Dendritic cell treated with granulocyte-macrophage colony-stimulating factor and Interleukin-4, amounts not matched to agents 40 ng/mL and 50 ng/mL, for 4 days (primary cell): Measurements from ENCODE around the gene VPREB3.
"Not testable (repeated sequence)": the region's sequence is repeated elsewhere in the genome, so short reads cannot be mapped to it uniquely, and the experiment has no call there.

Source experiments
- H3K27ac Mint-ChIP-seq: one replicate; pipeline ENCODE4 v1.8.0; 2022; ENCODE audit warnings: mild to moderate bottlenecking, mixed read lengths
- H3K27me3 Mint-ChIP-seq: one replicate; pipeline ENCODE4 v1.8.0; 2022; ENCODE audit warnings: mild to moderate bottlenecking, mixed read lengths
- H3K36me3 Mint-ChIP-seq: one replicate; pipeline ENCODE4 v1.8.0; 2022; ENCODE audit warnings: low read depth, mixed read lengths
- H3K4me1 Mint-ChIP-seq: one replicate; pipeline ENCODE4 v1.8.0; 2022; ENCODE audit warnings: low read depth, mixed read lengths
- H3K4me3 Mint-ChIP-seq: one replicate; pipeline ENCODE4 v1.8.0; 2022; ENCODE audit warnings: mild to moderate bottlenecking, moderate library complexity, mixed read lengths
- H3K9me3 Mint-ChIP-seq: one replicate; pipeline ENCODE4 v1.8.0; 2022; ENCODE audit warnings: mixed read lengths
- intact Hi-C: fragments of 100-400 bp; cut with micrococcal nuclease; formaldehyde crosslinking; loops from one replicate; pipeline ENCODE4 v1.15.0; 2022

VPREB3 gene

DNA sequence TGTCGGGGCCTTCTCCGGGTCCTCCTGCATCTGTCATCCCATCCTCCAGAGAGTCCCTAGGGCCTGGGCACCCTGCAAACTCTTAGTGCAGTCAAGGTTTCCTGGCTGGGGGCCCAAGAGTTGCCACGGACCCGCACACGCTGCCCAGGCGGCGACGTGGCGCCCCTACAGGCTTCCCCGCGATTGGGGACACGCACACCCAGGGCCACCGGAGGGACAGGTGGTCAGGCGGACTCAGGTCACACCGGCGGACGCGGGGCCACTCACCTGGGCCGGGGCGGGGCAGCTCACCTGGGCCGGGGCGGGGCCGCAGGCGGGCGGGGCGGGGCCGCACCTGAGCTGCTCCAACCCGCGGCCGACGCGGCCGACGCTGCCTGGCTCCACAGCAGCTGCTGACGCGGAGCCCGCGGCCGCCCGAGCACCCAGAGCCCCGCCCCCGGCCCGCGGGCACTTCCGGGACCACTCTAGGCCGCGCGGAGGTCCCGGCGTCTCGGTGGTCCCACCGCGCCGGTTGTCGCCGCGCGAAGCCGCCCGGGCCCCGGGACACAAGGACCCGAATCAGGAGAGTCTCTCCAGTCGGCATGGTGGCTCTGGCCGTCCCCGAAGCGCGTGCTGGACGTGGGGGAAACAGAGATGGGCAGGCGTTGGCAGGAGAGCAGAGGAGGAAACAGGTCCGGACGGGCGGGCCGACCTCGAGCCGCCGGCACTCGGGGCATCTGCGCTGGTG, 3.3 kb downstream of the VPREB3 start, which contains the start of gene ZNF70:
TSS of gene ZNF70 (minus strand) at position 399 of the 727 bp plus-strand sequence. CDS start 5,972 bp downstream, outside the sequence.
- Mint-ChIP-seq H3K4me1 (peaks cover 56% of the 10 kb centered on the region), H3K9me3 (no peaks in the 10 kb centered on the region), H3K36me3 (peaks cover 10% of the 10 kb centered on the region), H3K4me3 (peak within 1 kb of the TSS; percentile 86), H3K27ac (peak within 1 kb of the TSS; percentile 92), H3K27me3 (no peaks in the 10 kb centered on the region)
- intact Hi-C loops, result no loop called here

- H3K27me3 Mint-ChIP-seq, result no peaks in the 10 kb centered on the region
- intact Hi-C loops, result no loop called here
- peak overlapping the region; percentile 92 for H3K27ac Mint-ChIP-seq
- H3K4me1 Mint-ChIP-seq, result peaks cover 61% of the 10 kb centered on the region
- H3K9me3 Mint-ChIP-seq, result no peaks in the 10 kb centered on the region
- peaks cover 10% of the 10 kb centered on the region for H3K36me3 Mint-ChIP-seq
- H3K4me3 Mint-ChIP-seq, result peak overlapping the region; percentile 80
Observed at GRCh38 chr22:23750367-23750713, 3.9 kb downstream of the VPREB3 start.

DNA sequence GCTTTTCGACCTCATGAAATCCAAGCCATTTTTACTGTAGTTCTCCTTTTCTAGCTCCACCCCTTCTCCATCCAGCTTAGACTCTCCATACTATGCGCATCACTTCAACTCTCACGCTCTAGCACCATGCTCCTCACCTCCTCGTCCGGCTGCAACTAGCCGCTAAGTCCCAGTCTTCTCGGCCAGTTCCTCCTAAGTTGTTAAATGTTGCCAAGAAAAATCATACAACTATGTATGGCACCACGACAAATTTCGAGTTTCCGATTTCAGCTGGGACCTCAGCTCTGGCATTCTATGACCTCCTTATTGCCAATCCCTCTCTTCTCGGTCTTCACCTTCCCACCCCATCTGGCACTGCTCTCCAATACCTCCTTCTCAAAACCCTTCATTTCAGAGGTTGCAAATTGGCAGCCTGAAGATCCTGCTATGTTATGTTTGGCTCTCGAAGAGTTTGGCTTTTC, 4.4 kb downstream of the VPREB3 start:
- Mint-ChIP-seq H3K4me1 (peaks cover 62% of the 10 kb centered on the region), H3K27ac (no peak overlapping the region), H3K4me3 (peak overlapping the region; percentile 80), H3K36me3 (peaks cover 13% of the 10 kb centered on the region), H3K9me3 (no peaks in the 10 kb centered on the region), H3K27me3 (no peaks in the 10 kb centered on the region)
- intact Hi-C loops, result no loop called here

- Mint-ChIP-seq H3K27ac (peak overlapping the region; percentile 68), H3K27me3 (no peaks in the 10 kb centered on the region)
Observed at GRCh38 chr22:23745791-23746190, 8.4 kb downstream of the VPREB3 start.

DNA sequence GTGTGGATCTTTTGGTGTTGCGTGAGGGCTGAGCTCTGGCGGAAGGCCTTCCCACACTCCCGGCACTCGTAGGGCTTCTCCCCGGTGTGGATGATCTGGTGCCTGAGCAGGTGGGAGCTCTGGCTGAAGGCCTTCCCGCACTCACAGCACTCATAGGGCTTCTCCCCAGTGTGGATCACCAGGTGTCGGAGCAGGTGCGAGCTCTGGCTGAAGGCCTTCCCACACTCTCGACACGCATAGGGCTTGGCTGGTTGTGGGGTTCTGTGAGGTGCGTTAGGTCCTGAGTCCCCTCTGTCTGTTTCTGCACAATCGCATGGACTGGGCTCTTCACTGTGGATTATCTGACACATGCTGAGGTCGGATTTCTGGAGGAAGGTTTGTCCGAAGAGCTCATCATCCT, 9.7 kb downstream of the VPREB3 start:
- peaks cover 21% of the 10 kb centered on the region for H3K4me1 Mint-ChIP-seq
- H3K27ac Mint-ChIP-seq, result no peak overlapping the region
- peaks cover 35% of the 10 kb centered on the region for H3K36me3 Mint-ChIP-seq
- H3K27me3 Mint-ChIP-seq, result no peaks in the 10 kb centered on the region
- no peak overlapping the region for H3K4me3 Mint-ChIP-seq
- intact Hi-C loops, result no loop called here
- no peaks in the 10 kb centered on the region for H3K9me3 Mint-ChIP-seq

More at GRCh38 chr22:23745791-23746190, 8.4 kb downstream of the VPREB3 start:
- H3K9me3 Mint-ChIP-seq, result no peaks in the 10 kb centered on the region
- no peak overlapping the region for H3K4me3 Mint-ChIP-seq
- intact Hi-C loops, result no loop called here
- peaks cover 34% of the 10 kb centered on the region for H3K4me1 Mint-ChIP-seq
- peaks cover 39% of the 10 kb centered on the region for H3K36me3 Mint-ChIP-seq

DNA sequence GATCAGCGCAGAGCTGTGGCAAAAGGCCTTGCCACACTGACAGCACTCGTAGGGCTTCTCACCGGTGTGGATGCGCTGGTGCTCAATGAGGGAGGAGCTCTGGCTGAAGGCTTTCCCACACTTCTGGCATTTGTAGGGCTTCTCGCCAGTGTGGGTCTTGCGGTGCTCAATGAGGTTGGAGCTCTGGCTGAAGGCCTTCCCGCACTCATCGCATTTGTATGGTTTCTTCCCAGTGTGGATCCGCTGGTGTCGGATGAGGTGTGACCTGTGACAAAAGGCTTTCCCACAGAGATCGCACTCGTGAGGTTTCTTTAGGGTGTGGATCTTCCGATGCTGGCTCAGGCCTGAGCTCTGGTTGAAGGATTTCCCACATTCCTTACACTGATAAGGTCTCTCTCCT, 10.2 kb downstream of the VPREB3 start:
- Mint-ChIP-seq H3K4me1 (peaks cover 20% of the 10 kb centered on the region), H3K27me3 (no peaks in the 10 kb centered on the region), H3K36me3 (peaks cover 35% of the 10 kb centered on the region), H3K9me3 (no peaks in the 10 kb centered on the region), H3K4me3 (no peak overlapping the region), H3K27ac (no peak overlapping the region)
- intact Hi-C loops, result no loop called here

- intact Hi-C loops, result no loop called here
- Mint-ChIP-seq H3K27me3 (no peaks in the 10 kb centered on the region), H3K27ac (no peak overlapping the region)
Observed at GRCh38 chr22:23743303-23743705, 10.9 kb downstream of the VPREB3 start.

GRCh38 chr22:23742505-23743264, 11.5 kb downstream of the VPREB3 start:
- Mint-ChIP-seq H3K36me3 (peaks cover 35% of the 10 kb centered on the region), H3K4me3 (no peak overlapping the region), H3K27me3 (no peaks in the 10 kb centered on the region), H3K27ac (no peak overlapping the region), H3K9me3 (no peaks in the 10 kb centered on the region), H3K4me1 (peaks cover 20% of the 10 kb centered on the region)
- intact Hi-C loops, result no loop called here

More at GRCh38 chr22:23743303-23743705, 10.9 kb downstream of the VPREB3 start:
- no peak overlapping the region for H3K4me3 Mint-ChIP-seq
- peaks cover 35% of the 10 kb centered on the region for H3K36me3 Mint-ChIP-seq
- no peaks in the 10 kb centered on the region for H3K9me3 Mint-ChIP-seq
- peaks cover 20% of the 10 kb centered on the region for H3K4me1 Mint-ChIP-seq

GRCh38 chr22:23737696-23738095, 16.5 kb downstream of the VPREB3 start:
- H3K27me3 Mint-ChIP-seq, result peaks cover 4% of the 10 kb centered on the region
- peaks cover 11% of the 10 kb centered on the region for H3K36me3 Mint-ChIP-seq
- peaks cover 6% of the 10 kb centered on the region for H3K4me1 Mint-ChIP-seq
- no peak overlapping the region for H3K27ac Mint-ChIP-seq
- H3K4me3 Mint-ChIP-seq, result no peak overlapping the region
- H3K9me3 Mint-ChIP-seq, result no peaks in the 10 kb centered on the region
- intact Hi-C loops, result no loop called here

GRCh38 chr22:23728108-23728507, 26.1 kb downstream of the VPREB3 start:
- intact Hi-C loops, H3K27me3 Mint-ChIP-seq, H3K27ac Mint-ChIP-seq, H3K36me3 Mint-ChIP-seq, H3K9me3 Mint-ChIP-seq, H3K4me3 Mint-ChIP-seq: not testable (repeated sequence)
- H3K4me1 Mint-ChIP-seq, result peaks cover 14% of the 10 kb centered on the region

DNA sequence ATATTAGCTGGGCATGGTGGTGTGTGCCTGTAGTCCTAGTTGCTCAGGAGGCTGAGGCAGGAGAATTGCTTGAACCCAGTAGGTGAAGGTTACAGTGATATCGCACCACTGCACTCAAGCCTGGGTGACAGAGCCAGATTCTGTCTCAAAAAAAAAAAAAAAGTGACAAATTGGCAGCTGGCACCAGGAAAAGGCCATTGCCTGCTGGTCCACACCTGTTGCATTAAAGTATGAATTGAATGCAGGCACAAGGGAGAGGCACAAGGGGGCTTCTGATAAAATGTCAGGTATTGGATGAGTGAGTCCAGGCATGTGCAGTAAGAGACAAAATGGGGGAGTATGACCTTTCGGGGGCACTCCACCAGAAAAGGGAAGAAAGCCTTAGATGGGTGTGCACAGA, 31.5 kb downstream of the VPREB3 start:
- Mint-ChIP-seq H3K4me1 (peaks cover 9% of the 10 kb centered on the region), H3K9me3 (no peaks in the 10 kb centered on the region), H3K27ac (no peak overlapping the region), H3K36me3 (no peaks in the 10 kb centered on the region), H3K27me3 (peaks cover 1% of the 10 kb centered on the region), H3K4me3 (no peak overlapping the region)
- intact Hi-C loops, result no loop called here

GRCh38 chr22:23722160-23722559, 32.1 kb downstream of the VPREB3 start:
- Mint-ChIP-seq H3K9me3 (no peaks in the 10 kb centered on the region), H3K4me1 (peaks cover 15% of the 10 kb centered on the region), H3K4me3 (no peak overlapping the region), H3K36me3 (no peaks in the 10 kb centered on the region), H3K27me3 (peaks cover 1% of the 10 kb centered on the region), H3K27ac (no peak overlapping the region)
- intact Hi-C loops, result no loop called here

DNA sequence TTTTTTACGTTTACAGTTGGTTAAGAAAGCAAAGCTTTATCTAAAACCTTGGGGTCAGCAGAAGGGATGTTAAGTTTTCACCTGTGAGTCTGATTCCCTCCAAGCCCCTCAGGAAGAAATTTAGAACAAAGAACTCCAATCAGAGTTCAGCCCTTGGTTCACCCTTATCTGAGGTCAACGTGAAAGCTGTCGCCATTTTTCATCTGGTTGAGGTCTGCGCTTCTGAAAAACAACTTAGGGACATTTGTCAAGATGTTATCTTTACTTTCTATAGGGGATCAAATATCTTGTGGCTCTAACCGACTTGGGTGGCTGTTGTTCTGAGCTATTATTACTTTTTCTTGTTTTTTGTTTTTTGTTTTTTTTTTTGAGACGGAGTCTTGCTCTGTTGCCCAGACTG, 33.4 kb downstream of the VPREB3 start:
- intact Hi-C loops, result no loop called here
- Mint-ChIP-seq H3K4me3 (no peak overlapping the region), H3K4me1 (peaks cover 11% of the 10 kb centered on the region)

GRCh38 chr22:23718371-23719165, 35.7 kb downstream of the VPREB3 start:
- H3K27me3 Mint-ChIP-seq, result no peaks in the 10 kb centered on the region
- no peak overlapping the region for H3K27ac Mint-ChIP-seq
- H3K36me3 Mint-ChIP-seq, result peaks cover 19% of the 10 kb centered on the region
- intact Hi-C loops, result loop anchor here (5.0 kb wide), 1 partner anchor 49 kb away; the partner anchor contains the start of gene CHCHD10
- no peak overlapping the region for H3K4me3 Mint-ChIP-seq
- peaks cover 20% of the 10 kb centered on the region for H3K4me1 Mint-ChIP-seq
- H3K9me3 Mint-ChIP-seq, result no peaks in the 10 kb centered on the region

More for the DNA sequence above, 33.4 kb downstream of the VPREB3 start:
- no peaks in the 10 kb centered on the region for H3K9me3 Mint-ChIP-seq
- H3K27ac Mint-ChIP-seq, result no peak overlapping the region
- H3K36me3 Mint-ChIP-seq, result no peaks in the 10 kb centered on the region
- H3K27me3 Mint-ChIP-seq, result peaks cover 1% of the 10 kb centered on the region
